Measurements from ENCODE around the gene POSTN. TPM values are rescaled to one million over a fixed set of nuclear protein-coding genes. Genes with fewer than 3 reads are reported as not detected.
A peak's percentile ranks its signal among the peaks of the same experiment; 100 is the strongest.

The POSTN gene
- polyA plus RNA-seq, 1 experiment: 235 TPM

DNA sequence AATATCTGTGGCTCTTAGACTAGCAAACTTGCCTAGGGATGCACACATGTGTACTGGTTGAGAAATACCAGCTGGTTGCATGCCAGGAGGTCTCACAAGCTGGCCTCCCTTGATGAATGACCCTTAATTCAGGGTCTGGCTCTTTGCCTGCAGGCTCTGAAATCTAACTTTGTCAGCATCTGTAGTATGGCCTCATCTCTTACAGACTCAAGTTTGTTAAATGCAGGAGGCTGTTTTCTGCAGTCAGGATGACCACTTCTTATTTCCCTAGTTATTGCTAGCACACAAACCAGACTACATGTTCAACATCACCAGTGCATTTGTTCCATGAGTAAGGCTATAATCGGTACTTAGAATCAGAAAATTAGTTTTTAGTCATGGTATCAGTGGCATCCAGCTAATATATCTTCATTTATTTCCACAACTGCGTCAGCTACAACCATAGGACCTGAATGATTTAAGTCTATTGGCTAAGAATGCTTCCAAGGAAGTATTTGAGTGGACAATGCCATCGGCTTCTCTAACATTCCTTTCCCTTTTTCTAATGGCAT, 23.3 kb upstream of the POSTN start:
- no peak for TF ChIP-seq CTCF (IDR thresholded peaks at IDR 0.05; ENCODE audit: insufficient read depth, low read depth, low read length)
- H3K36me3 ChIP-seq (ENCODE audit: control insufficient read depth, insufficient read depth, low read length): no peaks in the 10 kb centered on the region
- CTCF ChIA-PET: interaction anchor here (0.7 kb wide), 1 partner anchor 554 kb away, joined by 3 read pairs; no protein-coding TSS in a partner anchor
- no peak overlapping the region for H3K4me3 ChIP-seq (ENCODE audit: low read depth, low read length)
- no peaks in the 10 kb centered on the region for H3K27me3 ChIP-seq (ENCODE audit: control insufficient read depth, insufficient read depth, low read length)
- peak; percentile 23 for DNase-seq (ENCODE audit: low read depth)
- POLR2A ChIA-PET: no interaction called here

DNA sequence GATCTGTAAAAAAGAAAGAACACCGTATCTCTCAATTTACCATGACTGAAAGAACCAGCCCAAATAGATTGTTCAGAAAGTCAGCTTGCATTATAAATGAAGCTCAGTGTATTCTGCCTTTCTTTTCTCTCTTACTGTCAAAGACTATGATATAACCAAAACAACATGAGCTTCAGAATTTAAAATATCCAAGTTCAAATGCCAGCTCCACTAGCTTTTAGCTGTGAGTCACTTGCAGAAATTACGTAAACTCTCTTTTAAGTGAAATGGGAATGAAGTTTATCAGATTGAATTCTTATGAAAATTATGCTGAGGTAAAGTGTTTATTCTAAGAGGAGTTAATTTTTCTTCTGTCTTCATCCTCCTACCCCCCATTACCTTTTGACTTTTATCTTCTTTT, 20.0 kb upstream of the POSTN start:
- Histone ChIP-seq H3K4me3 (ENCODE audit: low read depth, low read length) (no peak overlapping the region), H3K36me3 (ENCODE audit: control insufficient read depth, insufficient read depth, low read length) (no peaks in the 10 kb centered on the region), H3K27me3 (ENCODE audit: control insufficient read depth, insufficient read depth, low read length) (no peaks in the 10 kb centered on the region)
- POLR2A ChIA-PET: no interaction called here
- no peak for TF ChIP-seq CTCF (IDR thresholded peaks at IDR 0.05; ENCODE audit: insufficient read depth, low read depth, low read length)
- CTCF ChIA-PET: interaction anchor here (1.3 to 3.0 kb wide), 2 partner anchors 24 to 544 kb away, joined by 3 to 9 read pairs; no protein-coding TSS in a partner anchor
- DNase-seq (ENCODE audit: low read depth): peak; percentile 75

DNA sequence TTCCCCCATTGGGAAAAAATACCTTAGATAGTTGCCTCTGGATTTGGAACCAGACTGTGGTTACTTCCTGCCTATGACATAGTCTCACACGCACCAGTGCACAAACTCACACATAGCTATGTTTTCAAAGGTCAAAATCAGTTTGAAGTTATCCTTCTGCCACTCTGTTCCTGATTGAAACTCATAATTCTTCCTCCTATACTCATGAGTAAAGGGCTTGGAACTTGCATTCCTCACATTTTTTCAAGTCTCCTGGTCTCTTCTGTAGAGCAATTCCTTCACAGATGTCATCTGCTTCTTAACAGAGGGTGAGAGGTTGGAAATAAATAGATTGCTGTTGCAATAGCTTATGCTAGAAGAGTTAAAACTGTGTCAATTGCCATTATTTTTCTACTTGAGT, 18.6 kb upstream of the POSTN start:
- TF ChIP-seq CTCF (IDR thresholded peaks at IDR 0.05; ENCODE audit: insufficient read depth, low read depth, low read length): no peak
- no peak overlapping the region for H3K4me3 ChIP-seq (ENCODE audit: low read depth, low read length)
- ChIA-PET POLR2A (interaction anchor here (0.7 kb wide), 1 partner anchor 161 kb away, joined by 4 read pairs; no protein-coding TSS in a partner anchor), CTCF (interaction anchor here (1.3 to 3.0 kb wide), 2 partner anchors 507 to 542 kb away, joined by 4 to 9 read pairs; no protein-coding TSS in a partner anchor)
- no peaks in the 10 kb centered on the region for H3K36me3 ChIP-seq (ENCODE audit: control insufficient read depth, insufficient read depth, low read length)
- no peaks in the 10 kb centered on the region for H3K27me3 ChIP-seq (ENCODE audit: control insufficient read depth, insufficient read depth, low read length)
- peak; percentile 75 for DNase-seq (ENCODE audit: low read depth)

DNA sequence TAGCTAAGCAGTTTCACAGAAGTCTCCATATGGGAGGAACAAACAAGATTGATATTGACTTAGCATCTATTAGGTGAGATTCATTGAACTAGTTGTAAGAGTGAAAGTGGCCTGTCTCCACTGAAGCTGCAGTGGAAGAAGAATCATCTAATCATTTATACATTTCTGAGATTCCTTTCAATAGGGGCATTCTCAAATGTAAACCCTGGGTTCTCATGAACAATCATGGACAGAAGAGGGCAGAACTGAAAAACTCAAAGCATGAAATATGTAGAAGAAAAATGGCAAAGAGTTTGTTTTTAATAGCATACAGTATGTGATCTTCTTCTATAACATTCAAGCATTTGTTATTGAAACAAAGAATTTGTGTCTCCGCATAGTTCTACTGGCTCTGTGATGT, 17.6 kb upstream of the POSTN start:
- Histone ChIP-seq H3K4me3 (ENCODE audit: low read depth, low read length) (no peak overlapping the region), H3K27me3 (ENCODE audit: control insufficient read depth, insufficient read depth, low read length) (no peaks in the 10 kb centered on the region), H3K36me3 (ENCODE audit: control insufficient read depth, insufficient read depth, low read length) (no peaks in the 10 kb centered on the region)
- peak; percentile 21; the same call in 1 of the 2 replicates for TF ChIP-seq CTCF (IDR thresholded peaks at IDR 0.05; ENCODE audit: insufficient read depth, low read depth, low read length)
- ChIA-PET CTCF (interaction anchor here (1.3 kb wide), 1 partner anchor 506 kb away, joined by 4 read pairs; no protein-coding TSS in a partner anchor), POLR2A (no interaction called here)
- no peak for DNase-seq (ENCODE audit: low read depth)

DNA sequence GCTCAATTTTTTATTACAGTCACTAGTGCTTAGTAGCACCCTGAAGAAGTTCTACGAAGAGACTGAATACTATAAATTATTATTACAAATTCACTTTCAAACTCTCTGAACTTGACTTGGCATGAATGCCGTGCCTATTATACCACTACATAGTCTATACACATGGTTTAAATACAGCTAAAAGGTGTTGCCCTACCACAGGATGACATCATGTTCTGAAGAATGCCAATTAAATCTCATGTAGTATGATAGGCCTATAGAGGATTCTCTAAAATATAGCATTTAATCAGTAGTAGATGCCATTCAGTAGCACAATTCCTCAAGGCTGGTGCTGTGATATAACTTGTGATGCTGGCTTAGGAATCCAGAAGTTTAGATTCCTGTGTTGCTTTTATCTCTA, 16.7 kb upstream of the POSTN start:
- ChIA-PET CTCF (interaction anchor here (1.1 kb wide), 1 partner anchor 545 kb away, joined by 3 read pairs; no protein-coding TSS in a partner anchor), POLR2A (interaction anchor here (0.6 kb wide), 1 partner anchor 1768 kb away, joined by 3 read pairs; no protein-coding TSS in a partner anchor)
- no peak overlapping the region for H3K4me3 ChIP-seq (ENCODE audit: low read depth, low read length)
- no peak for TF ChIP-seq CTCF (IDR thresholded peaks at IDR 0.05; ENCODE audit: insufficient read depth, low read depth, low read length)
- DNase-seq (ENCODE audit: low read depth): no peak
- H3K36me3 ChIP-seq (ENCODE audit: control insufficient read depth, insufficient read depth, low read length): no peaks in the 10 kb centered on the region
- H3K27me3 ChIP-seq (ENCODE audit: control insufficient read depth, insufficient read depth, low read length): no peaks in the 10 kb centered on the region
